ENCODE results near the gene ERBB2. TPM values are rescaled to one million over a fixed set of nuclear protein-coding genes. Genes with fewer than 3 reads are reported as not detected.

The ERBB2 gene
- total and polyA plus RNA-seq, 2 of the 13 experiments (the other 11 are each of a cell fraction or from before 2014, with no cell fraction given), result 57.7 to 64.1 TPM

DNA sequence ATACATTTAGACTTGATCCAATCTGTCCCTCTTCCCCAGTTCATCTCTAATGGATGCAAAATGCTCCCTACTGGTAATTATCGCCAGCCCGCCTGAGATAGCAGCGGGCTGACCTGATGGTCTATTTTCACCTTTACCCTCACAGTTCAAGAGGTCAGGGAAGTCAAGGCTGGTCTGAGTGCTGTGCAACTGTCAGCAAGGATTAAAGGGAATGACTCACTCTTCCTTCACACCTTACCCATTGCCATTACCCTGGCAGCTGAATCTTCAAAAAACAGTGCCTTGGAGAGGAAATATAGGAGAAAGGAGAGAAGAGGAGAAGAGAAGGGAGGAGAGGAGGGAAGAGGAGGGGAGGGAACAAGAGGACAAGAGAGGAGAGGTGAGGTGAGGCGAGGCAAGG, 74.2 kb downstream of the ERBB2 start:
- Histone ChIP-seq H3K4me1 (ENCODE audit: insufficient read depth, low read length) (peaks cover 15% of the 10 kb centered on the region), H3K4me2 (ENCODE audit: low read depth, low read length) (no peak overlapping the region), H2AFZ (ENCODE audit: low read length) (no peak overlapping the region), H3K79me2 (ENCODE audit: insufficient read depth, low read length) (no peaks in the 10 kb centered on the region), H4K20me1 (ENCODE audit: insufficient read depth, low read length) (no peaks in the 10 kb centered on the region), H3K4me3 (replicated peaks in 1 of 3; ENCODE audit: insufficient read depth in 1 of 3, low read depth in 2 of 3, low read length in 3 of 3) (no peak overlapping the region), H3K36me3 (replicated peaks in 1 of 2; ENCODE audit: control insufficient read depth in 1 of 2, insufficient read depth in 2 of 2, low read length in 2 of 2) (no peaks in the 10 kb centered on the region), H3K27me3 (ENCODE audit: control insufficient read depth in 1 of 2, insufficient read depth in 2 of 2, low read length in 2 of 2) (peaks cover 0 to 40% of the 10 kb centered on the region in 2 experiments; a peak in 3 of 5 replicates), H3K9ac (ENCODE audit: insufficient read depth, low read depth, low read length) (no peak overlapping the region), H3K27ac (ENCODE audit: extremely low read length, insufficient read depth, low read length) (no peak overlapping the region), H3K9me3 (ENCODE audit: low read length) (no peaks in the 10 kb centered on the region)
- ATAC-seq, result no peak
- DNase-seq (ENCODE audit: low spot score), result no peak
- CTCF ChIA-PET (ENCODE audit: low intra/inter-chr PET ratio, low total read pairs), result no interaction called here
- POLR2A ChIA-PET, result no interaction called here
- intact Hi-C loops (cut with micrococcal nuclease; ENCODE audit: unreplicated experiment), result loop anchor here (10.0 kb wide), 1 partner anchor 91 kb away; the partner anchor contains the start of genes IKZF3 and ZPBP2
- FAIRE-seq, result no peak
- BruUV-seq (replicated peaks), result no TSS peak
- WGBS (ENCODE audit: low lambda C conversion rate), result 7% methylated on average over 4 of the region's 4 CpGs
- in situ Hi-C loops (cut with HindIII; ENCODE audit: extremely low pct_ligation_motif_present, low pct_unique_long_range_greater_than_20kb), result no loop called here
- TF ChIP-seq EP300 (IDR thresholded peaks at IDR 0.05; ENCODE audit: low read depth in 2 of 2, low read length in 2 of 2) (0 out of 4 replicates have a peak, but pooled peaks of 1 of the 2 experiments have one; percentile 9), EP300 (CRISPR knock-in tag; IDR thresholded peaks at IDR 0.05; ENCODE audit: borderline replicate concordance) (no peak), SNAPC2 (CRISPR knock-in tag; IDR thresholded peaks at IDR 0.05) (no peak), HNF4A (CRISPR knock-in tag; IDR thresholded peaks at IDR 0.05) (0 out of 2 replicates have a peak, but pooled peaks have one; percentile 6), NR2F2 (IDR thresholded peaks at IDR 0.05; ENCODE audit: borderline replicate concordance, low read depth) (peak; percentile 74), ZNF724P (CRISPR knock-in tag; IDR thresholded peaks at IDR 0.05; ENCODE audit: borderline replicate concordance) (no peak), KDM5A (IDR thresholded peaks at IDR 0.05; ENCODE audit: borderline replicate concordance, low read length) (no peak), EHMT2 (IDR thresholded peaks at IDR 0.05; ENCODE audit: borderline replicate concordance, low read depth, low read length) (no peak), ZNF660 (CRISPR knock-in tag; IDR thresholded peaks at IDR 0.05; ENCODE audit: borderline replicate concordance, low read depth) (no peak)
- TF ChIP-seq, protein P1, sequence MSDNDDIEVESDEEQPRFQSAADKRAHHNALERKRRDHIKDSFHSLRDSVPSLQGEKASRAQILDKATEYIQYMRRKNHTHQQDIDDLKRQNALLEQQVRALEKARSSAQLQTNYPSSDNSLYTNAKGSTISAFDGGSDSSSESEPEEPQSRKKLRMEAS (IDR thresholded peaks at IDR 0.05), result no peak
- TF ChIP-seq, protein P2, sequence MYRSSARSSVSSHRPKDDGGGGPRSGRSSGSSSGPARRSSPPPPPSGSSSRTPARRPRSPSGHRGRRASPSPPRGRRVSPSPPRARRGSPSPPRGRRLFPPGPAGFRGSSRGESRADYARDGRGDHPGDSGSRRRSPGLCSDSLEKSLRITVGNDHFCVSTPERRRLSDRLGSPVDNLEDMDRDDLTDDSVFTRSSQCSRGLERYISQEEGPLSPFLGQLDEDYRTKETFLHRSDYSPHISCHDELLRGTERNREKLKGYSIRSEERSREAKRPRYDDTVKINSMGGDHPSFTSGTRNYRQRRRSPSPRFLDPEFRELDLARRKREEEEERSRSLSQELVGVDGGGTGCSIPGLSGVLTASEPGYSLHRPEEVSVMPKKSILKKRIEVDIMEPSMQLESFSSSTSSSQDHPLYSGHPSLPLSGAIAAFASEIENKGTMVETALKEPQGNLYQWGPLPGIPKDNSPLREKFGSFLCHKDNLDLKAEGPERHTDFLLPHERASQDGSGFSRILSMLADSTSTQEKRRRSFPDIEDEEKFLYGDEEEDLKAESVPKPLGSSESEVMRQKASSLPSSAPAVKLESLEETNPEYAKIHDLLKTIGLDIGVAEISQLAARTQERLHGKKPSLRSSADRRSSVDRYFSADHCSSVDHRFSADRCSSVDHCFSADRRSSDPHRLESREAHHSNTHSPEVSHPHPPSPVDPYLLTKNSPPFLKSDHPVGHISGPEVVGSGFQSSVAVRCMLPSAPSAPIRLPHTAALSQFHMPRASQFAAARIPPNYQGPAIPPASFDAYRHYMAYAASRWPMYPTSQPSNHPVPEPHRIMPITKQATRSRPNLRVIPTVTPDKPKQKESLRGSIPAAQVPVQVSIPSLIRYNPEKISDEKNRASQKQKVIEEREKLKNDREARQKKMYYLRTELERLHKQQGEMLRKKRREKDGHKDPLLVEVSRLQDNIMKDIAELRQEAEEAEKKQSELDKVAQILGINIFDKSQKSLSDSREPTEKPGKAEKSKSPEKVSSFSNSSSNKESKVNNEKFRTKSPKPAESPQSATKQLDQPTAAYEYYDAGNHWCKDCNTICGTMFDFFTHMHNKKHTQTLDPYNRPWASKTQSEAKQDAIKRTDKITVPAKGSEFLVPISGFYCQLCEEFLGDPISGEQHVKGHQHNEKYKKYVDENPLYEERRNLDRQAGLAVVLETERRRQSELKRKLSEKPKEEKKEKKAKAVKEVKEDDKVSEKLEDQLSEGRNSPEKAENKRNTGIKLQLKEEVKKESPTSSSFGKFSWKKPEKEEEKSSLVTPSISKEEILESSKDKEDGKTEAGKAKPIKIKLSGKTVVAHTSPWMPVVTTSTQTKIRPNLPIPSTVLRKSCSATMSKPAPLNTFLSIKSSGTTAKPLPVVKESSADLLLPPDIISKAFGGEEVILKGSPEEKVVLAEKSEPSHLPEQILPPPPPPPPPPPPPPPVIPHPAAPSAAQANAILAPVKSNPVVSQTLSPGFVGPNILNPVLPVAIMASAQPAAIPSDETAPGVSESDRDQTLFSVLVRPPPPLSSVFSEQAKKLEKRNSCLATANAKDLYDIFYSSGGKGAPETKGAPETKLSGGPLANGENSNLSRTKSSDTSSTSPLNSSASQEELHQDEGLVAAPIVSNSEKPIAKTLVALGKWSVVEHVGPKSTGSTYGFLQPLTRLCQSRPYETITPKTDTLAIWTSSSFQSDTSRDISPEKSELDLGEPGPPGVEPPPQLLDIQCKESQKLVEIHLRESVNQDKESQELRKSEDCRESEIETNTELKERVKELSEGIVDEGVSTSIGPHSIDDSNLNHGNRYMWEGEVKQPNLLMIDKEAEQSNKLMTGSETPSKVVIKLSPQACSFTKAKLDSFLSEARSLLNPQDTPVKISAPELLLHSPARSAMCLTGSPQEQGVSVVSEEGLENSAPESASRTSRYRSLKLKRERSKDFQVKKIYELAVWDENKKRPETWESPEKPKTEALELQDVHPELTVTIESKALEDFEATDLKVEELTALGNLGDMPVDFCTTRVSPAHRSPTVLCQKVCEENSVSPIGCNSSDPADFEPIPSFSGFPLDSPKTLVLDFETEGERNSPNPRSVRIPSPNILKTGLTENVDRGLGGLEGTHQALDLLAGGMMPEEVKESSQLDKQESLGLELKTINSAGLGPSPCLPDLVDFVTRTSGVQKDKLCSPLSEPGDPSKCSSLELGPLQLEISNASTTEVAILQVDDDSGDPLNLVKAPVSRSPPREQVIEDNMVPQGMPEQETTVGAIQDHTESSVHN (CRISPR knock-in tag; IDR thresholded peaks at IDR 0.05), result no peak
- TF ChIP-seq, protein P3, sequence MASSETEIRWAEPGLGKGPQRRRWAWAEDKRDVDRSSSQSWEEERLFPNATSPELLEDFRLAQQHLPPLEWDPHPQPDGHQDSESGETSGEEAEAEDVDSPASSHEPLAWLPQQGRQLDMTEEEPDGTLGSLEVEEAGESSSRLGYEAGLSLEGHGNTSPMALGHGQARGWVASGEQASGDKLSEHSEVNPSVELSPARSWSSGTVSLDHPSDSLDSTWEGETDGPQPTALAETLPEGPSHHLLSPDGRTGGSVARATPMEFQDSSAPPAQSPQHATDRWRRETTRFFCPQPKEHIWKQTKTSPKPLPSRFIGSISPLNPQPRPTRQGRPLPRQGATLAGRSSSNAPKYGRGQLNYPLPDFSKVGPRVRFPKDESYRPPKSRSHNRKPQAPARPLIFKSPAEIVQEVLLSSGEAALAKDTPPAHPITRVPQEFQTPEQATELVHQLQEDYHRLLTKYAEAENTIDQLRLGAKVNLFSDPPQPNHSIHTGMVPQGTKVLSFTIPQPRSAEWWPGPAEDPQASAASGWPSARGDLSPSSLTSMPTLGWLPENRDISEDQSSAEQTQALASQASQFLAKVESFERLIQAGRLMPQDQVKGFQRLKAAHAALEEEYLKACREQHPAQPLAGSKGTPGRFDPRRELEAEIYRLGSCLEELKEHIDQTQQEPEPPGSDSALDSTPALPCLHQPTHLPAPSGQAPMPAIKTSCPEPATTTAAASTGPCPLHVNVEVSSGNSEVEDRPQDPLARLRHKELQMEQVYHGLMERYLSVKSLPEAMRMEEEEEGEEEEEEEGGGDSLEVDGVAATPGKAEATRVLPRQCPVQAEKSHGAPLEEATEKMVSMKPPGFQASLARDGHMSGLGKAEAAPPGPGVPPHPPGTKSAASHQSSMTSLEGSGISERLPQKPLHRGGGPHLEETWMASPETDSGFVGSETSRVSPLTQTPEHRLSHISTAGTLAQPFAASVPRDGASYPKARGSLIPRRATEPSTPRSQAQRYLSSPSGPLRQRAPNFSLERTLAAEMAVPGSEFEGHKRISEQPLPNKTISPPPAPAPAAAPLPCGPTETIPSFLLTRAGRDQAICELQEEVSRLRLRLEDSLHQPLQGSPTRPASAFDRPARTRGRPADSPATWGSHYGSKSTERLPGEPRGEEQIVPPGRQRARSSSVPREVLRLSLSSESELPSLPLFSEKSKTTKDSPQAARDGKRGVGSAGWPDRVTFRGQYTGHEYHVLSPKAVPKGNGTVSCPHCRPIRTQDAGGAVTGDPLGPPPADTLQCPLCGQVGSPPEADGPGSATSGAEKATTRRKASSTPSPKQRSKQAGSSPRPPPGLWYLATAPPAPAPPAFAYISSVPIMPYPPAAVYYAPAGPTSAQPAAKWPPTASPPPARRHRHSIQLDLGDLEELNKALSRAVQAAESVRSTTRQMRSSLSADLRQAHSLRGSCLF (CRISPR knock-in tag; IDR thresholded peaks at IDR 0.05; ENCODE audit: borderline replicate concordance), result no peak
